Activated CD4-positive, alpha-beta memory T cell treated with anti-CD3 and anti-CD28 coated beads for 36 hours (primary cell): ENCODE results near the gene LIPN. TPM values are rescaled to one million over a fixed set of nuclear protein-coding genes. Genes with fewer than 3 reads are reported as not detected.
A peak's percentile ranks its signal among the peaks of the same experiment; 100 is the strongest.

Source experiments
- CTCF ChIA-PET: fragments of 350-600 bp; sonication (Branson Sonifier 250); formaldehyde crosslinking; loops from one replicate; lab custom pipeline; 2021; ENCODE audit warnings: antibody characterized with exemption, inconsistent platforms; lab: Charles Lee
- POLR2A ChIA-PET: fragments of 350-600 bp; sonication (Branson Sonifier 250); formaldehyde crosslinking; loops from one replicate; lab custom pipeline; 2021; ENCODE audit warnings: antibody characterized with exemption; lab: Charles Lee
- DNase-seq: peaks from one replicate; pipeline ENCODE4 v3.0.0-alpha.2; 2020
- H3K27ac Mint-ChIP-seq: one replicate; pipeline ENCODE4 v1.8.0; 2021; ENCODE audit warnings: mixed read lengths
- H3K27me3 Mint-ChIP-seq: one replicate; pipeline ENCODE4 v1.8.0; 2021; ENCODE audit warnings: mixed read lengths
- H3K36me3 Mint-ChIP-seq: one replicate; pipeline ENCODE4 v1.8.0; 2021; ENCODE audit warnings: mixed read lengths
- H3K4me1 Mint-ChIP-seq: one replicate; pipeline ENCODE4 v1.8.0; 2021; ENCODE audit warnings: low read depth, mixed read lengths
- H3K4me3 Mint-ChIP-seq: one replicate; pipeline ENCODE4 v1.8.0; 2021; ENCODE audit warnings: mild to moderate bottlenecking, mixed read lengths
- H3K9me3 Mint-ChIP-seq: one replicate; pipeline ENCODE4 v1.8.0; 2021; ENCODE audit warnings: mixed read lengths
- intact Hi-C: fragments of 100-400 bp; cut with micrococcal nuclease; formaldehyde crosslinking; loops from one replicate; pipeline ENCODE4 v1.15.1; 2023
- total RNA-seq, 2 experiments: library from RNA; stranded (reverse); gene quantifications; one replicate each; pipeline ENCODE4 v1.2.3, GENCODE V29; 2021

LIPN gene
- total RNA-seq, 2 experiments from 2014 or later = not detected

- ChIA-PET CTCF (no interaction called here), POLR2A (no interaction called here)
- no peaks in the 10 kb centered on the region for H3K9me3 Mint-ChIP-seq
- DNase-seq = no peak
- peaks cover 2% of the 10 kb centered on the region for H3K27me3 Mint-ChIP-seq
- intact Hi-C loops = no loop called here
- no peak overlapping the region for H3K27ac Mint-ChIP-seq
- no peaks in the 10 kb centered on the region for H3K4me1 Mint-ChIP-seq
- H3K4me3 Mint-ChIP-seq = no peak overlapping the region
- no peaks in the 10 kb centered on the region for H3K36me3 Mint-ChIP-seq
Observed at GRCh38 chr10:88787463-88787862, 27.6 kb downstream of the LIPN start.

GRCh38 chr10:88788924-88789323 is 29.1 kb downstream of the LIPN start:
- intact Hi-C loops = no loop called here
- H3K9me3 Mint-ChIP-seq = peaks cover 2% of the 10 kb centered on the region
- no peak overlapping the region for H3K4me3 Mint-ChIP-seq
- CTCF ChIA-PET = interaction anchor here (1.3 kb wide), 1 partner anchor 206 kb away, joined by 3 read pairs; the partner anchor contains the start of gene RNLS
- H3K27ac Mint-ChIP-seq = no peak overlapping the region
- peaks cover 13% of the 10 kb centered on the region for H3K4me1 Mint-ChIP-seq
- no peak for DNase-seq
- POLR2A ChIA-PET = no interaction called here
- no peaks in the 10 kb centered on the region for H3K36me3 Mint-ChIP-seq
- H3K27me3 Mint-ChIP-seq = peaks cover 2% of the 10 kb centered on the region

- ChIA-PET POLR2A (no interaction called here), CTCF (interaction anchor here (0.8 kb wide), 1 partner anchor 122 kb away, joined by 4 read pairs; no protein-coding TSS in a partner anchor)
- no peak overlapping the region for H3K27ac Mint-ChIP-seq
- peaks cover 2% of the 10 kb centered on the region for H3K9me3 Mint-ChIP-seq
- peaks cover 18% of the 10 kb centered on the region for H3K4me1 Mint-ChIP-seq
- intact Hi-C loops = loop anchor here (2.0 to 5.0 kb wide), 3 partner anchors 37 to 700 kb away; no protein-coding TSS in a partner anchor
- H3K27me3 Mint-ChIP-seq = peaks cover 7% of the 10 kb centered on the region
- no peak overlapping the region for H3K4me3 Mint-ChIP-seq
- no peaks in the 10 kb centered on the region for H3K36me3 Mint-ChIP-seq
- peak; percentile 15 for DNase-seq
Observed at GRCh38 chr10:88791924-88792323, 32.1 kb downstream of the LIPN start.

GRCh38 chr10:88792661-88793060 is 32.8 kb downstream of the LIPN start:
- Mint-ChIP-seq H3K36me3 (no peaks in the 10 kb centered on the region), H3K4me3 (no peak overlapping the region), H3K27ac (no peak overlapping the region), H3K9me3 (peaks cover 2% of the 10 kb centered on the region), H3K27me3 (peaks cover 9% of the 10 kb centered on the region), H3K4me1 (peaks cover 18% of the 10 kb centered on the region)
- peak; percentile 9 for DNase-seq
- intact Hi-C loops = loop anchor here (2.0 to 5.0 kb wide), 3 partner anchors 38 to 700 kb away; no protein-coding TSS in a partner anchor
- ChIA-PET CTCF (interaction anchor here (0.7 kb wide), 1 partner anchor 140 kb away, joined by 4 read pairs; no protein-coding TSS in a partner anchor), POLR2A (no interaction called here)

GRCh38 chr10:88793712-88794299 is 34.0 kb downstream of the LIPN start:
- Mint-ChIP-seq H3K27me3 (peaks cover 9% of the 10 kb centered on the region), H3K27ac (no peak overlapping the region), H3K9me3 (peaks cover 2% of the 10 kb centered on the region), H3K36me3 (no peaks in the 10 kb centered on the region), H3K4me1 (peaks cover 18% of the 10 kb centered on the region), H3K4me3 (no peak overlapping the region)
- ChIA-PET POLR2A (interaction anchor here (1.0 kb wide), 1 partner anchor 38 kb away, joined by 3 read pairs; no protein-coding TSS in a partner anchor), CTCF (interaction anchor here (0.6 to 1.3 kb wide), 3 partner anchors 17 to 153 kb away, joined by 3 read pairs; no protein-coding TSS in a partner anchor)
- DNase-seq = no peak
- intact Hi-C loops = loop anchor here (2.0 to 5.0 kb wide), 5 partner anchors 31 to 702 kb away; partner anchors contain the start of gene LIPK

- DNase-seq = no peak
- Mint-ChIP-seq H3K9me3 (peaks cover 2% of the 10 kb centered on the region), H3K4me3 (no peak overlapping the region), H3K27ac (no peak overlapping the region), H3K4me1 (peaks cover 18% of the 10 kb centered on the region), H3K36me3 (no peaks in the 10 kb centered on the region), H3K27me3 (peaks cover 9% of the 10 kb centered on the region)
- intact Hi-C loops = loop anchor here (2.0 to 5.0 kb wide), 3 partner anchors 30 to 702 kb away; partner anchors contain the start of gene LIPK
- CTCF ChIA-PET = no interaction called here
- POLR2A ChIA-PET = no interaction called here
Observed at GRCh38 chr10:88794731-88795130, 34.9 kb downstream of the LIPN start.

- Mint-ChIP-seq H3K4me1 (peaks cover 11% of the 10 kb centered on the region), H3K27me3 (peaks cover 6% of the 10 kb centered on the region), H3K9me3 (no peaks in the 10 kb centered on the region), H3K36me3 (no peaks in the 10 kb centered on the region), H3K27ac (no peak overlapping the region), H3K4me3 (no peak overlapping the region)
- DNase-seq = peak; percentile 56
- ChIA-PET POLR2A (no interaction called here), CTCF (interaction anchor here (0.8 to 1.0 kb wide), 4 partner anchors 10 to 648 kb away, joined by 3 read pairs; no protein-coding TSS in a partner anchor)
- intact Hi-C loops = no loop called here
Observed at GRCh38 chr10:88800152-88801125, 40.6 kb downstream of the LIPN start.

- intact Hi-C loops = no loop called here
- POLR2A ChIA-PET = no interaction called here
- Mint-ChIP-seq H3K27ac (no peak within 1 kb of the TSS), H3K36me3 (no peaks in the 10 kb centered on the region), H3K27me3 (peaks cover 2% of the 10 kb centered on the region), H3K9me3 (no peaks in the 10 kb centered on the region), H3K4me3 (no peak within 1 kb of the TSS), H3K4me1 (peaks cover 11% of the 10 kb centered on the region)
- no peak for DNase-seq
- CTCF ChIA-PET = interaction anchor here (1.4 kb wide), 2 partner anchors 9 to 130 kb away, joined by 4 to 6 read pairs; no protein-coding TSS in a partner anchor
Observed at GRCh38 chr10:88802523-88803285, 42.9 kb downstream of the LIPN start, which contains the start of gene LIPM. TSS of gene LIPM (plus strand) at chr10:88802730. CDS start at chr10:88802897, 167 bp downstream.

GRCh38 chr10:88803641-88804040 is 43.8 kb downstream of the LIPN start:
- H3K36me3 Mint-ChIP-seq = no peaks in the 10 kb centered on the region
- H3K9me3 Mint-ChIP-seq = no peaks in the 10 kb centered on the region
- intact Hi-C loops = no loop called here

GRCh38 chr10:88804083-88804812 is 44.4 kb downstream of the LIPN start:
- intact Hi-C loops = no loop called here
- Mint-ChIP-seq H3K4me3 (no peak overlapping the region), H3K4me1 (peaks cover 11% of the 10 kb centered on the region), H3K27ac (no peak overlapping the region), H3K9me3 (no peaks in the 10 kb centered on the region), H3K27me3 (no peaks in the 10 kb centered on the region), H3K36me3 (no peaks in the 10 kb centered on the region)
- CTCF ChIA-PET = interaction anchor here (0.6 to 1.7 kb wide), 5 partner anchors 13 to 1001 kb away, joined by 4 to 6 read pairs (median 5); no protein-coding TSS in a partner anchor
- POLR2A ChIA-PET = no interaction called here
- DNase-seq = no peak

More at GRCh38 chr10:88803641-88804040, 43.8 kb downstream of the LIPN start:
- no peak for DNase-seq
- POLR2A ChIA-PET = no interaction called here
- Mint-ChIP-seq H3K4me3 (no peak overlapping the region), H3K27me3 (no peaks in the 10 kb centered on the region), H3K4me1 (peaks cover 11% of the 10 kb centered on the region), H3K27ac (no peak overlapping the region)
- CTCF ChIA-PET = interaction anchor here (1.4 to 1.7 kb wide), 3 partner anchors 8 to 129 kb away, joined by 4 to 6 read pairs (median 6); no protein-coding TSS in a partner anchor
